Thymus (tissue), 11 donors: ENCODE data around the gene DCST2. TPM values are rescaled to one million over a fixed set of nuclear protein-coding genes. Genes with fewer than 3 reads are reported as not detected.

Experiments
- DNase-seq, 9 donors: peaks; one replicate each; pipeline ENCODE4 v3.0.0-alpha.2; 2013; ENCODE audit warnings: low spot score in 9 of 9, low read depth in 6 of 9, missing footprints in 1 of 9
- H3K27ac ChIP-seq, 2 donors: one replicate each; pipeline ENCODE4 v1.5.1; 2013; ENCODE audit warnings: control low read depth in 1 of 2, low read depth in 1 of 2, low read length in 1 of 2, mild to moderate bottlenecking in 1 of 2, moderate library complexity in 1 of 2
- H3K27me3 ChIP-seq, 2 donors: one replicate each; pipeline ENCODE4 v1.5.1; 2013; ENCODE audit warnings: low read length in 1 of 2; ENCODE audit not compliant: control insufficient read depth in 2 of 2, insufficient read depth in 1 of 2
- H3K36me3 ChIP-seq, 2 donors: one replicate each; pipeline ENCODE4 v1.5.1; 2013; ENCODE audit warnings: low read length in 1 of 2, mild to moderate bottlenecking in 1 of 2, moderate library complexity in 1 of 2; ENCODE audit not compliant: control insufficient read depth in 2 of 2, insufficient read depth in 2 of 2
- H3K4me1 ChIP-seq, 2 donors: one replicate each; pipeline ENCODE4 v1.5.1; 2013; ENCODE audit warnings: low read length in 2 of 2; ENCODE audit not compliant: control insufficient read depth in 2 of 2, insufficient read depth in 2 of 2
- H3K4me3 ChIP-seq, 2 donors: one replicate each; pipeline ENCODE4 v1.5.1; 2013; ENCODE audit warnings: low read length in 2 of 2, control low read depth in 1 of 2, mild to moderate bottlenecking in 1 of 2
- H3K9me3 ChIP-seq, 2 donors: one replicate each; pipeline ENCODE4 v1.5.1; 2013; ENCODE audit warnings: low read length in 1 of 2, mild to moderate bottlenecking in 1 of 2; ENCODE audit not compliant: control insufficient read depth in 2 of 2, insufficient read depth in 1 of 2
- WGBS: extraction: QIAGEN DNeasy Blood & Tissue Kit; methylation state at CpG from one replicate; pipeline ENCODE4 v1.1.7; 2013; 5-methylcytosine and 5-hydroxymethylcytosine counted together
- polyA plus RNA-seq: library from polyadenylated mRNA; stranded (reverse); fragments of 200-250 nt; gene quantifications from one replicate; pipeline ENCODE4 v1.2.3, GENCODE V29; 2013
- total RNA-seq: library from RNA; stranded (reverse); fragments of 120-200 nt; gene quantifications from one replicate; pipeline ENCODE4 v1.2.4, GENCODE V29; 2013
- donor health status: healthy.

DCST2 gene
- total and polyA plus RNA-seq, 2 donors: 0.24 to 7.8 TPM

GRCh38 chr1:155062702-155063411 lies 29.3 kb upstream of the DCST2 start:
- Histone ChIP-seq H3K9me3 (no peaks in the 10 kb centered on the region), H3K4me1 (peaks cover 10 to 35% of the 10 kb centered on the region in 2 donors), H3K36me3 (peaks cover 0 to 6% of the 10 kb centered on the region in 2 donors), H3K4me3 (peak overlapping the region; percentile 56 to 72), H3K27ac (no peak overlapping the region), H3K27me3 (peaks cover 10 to 63% of the 10 kb centered on the region in 2 donors)
- 5% methylated on average over 46 of the region's 46 CpGs for WGBS
- peak in 3 of 9 donors; percentile 60 to 74 (median 65) for DNase-seq

- Histone ChIP-seq H3K4me1 (peaks cover 10 to 35% of the 10 kb centered on the region in 2 donors), H3K27ac (no peak overlapping the region), H3K9me3 (no peaks in the 10 kb centered on the region), H3K4me3 (no peak overlapping the region), H3K36me3 (peaks cover 0 to 8% of the 10 kb centered on the region in 2 donors), H3K27me3 (peaks cover 10 to 69% of the 10 kb centered on the region in 2 donors)
- 76% methylated on average over 29 of the region's 29 CpGs for WGBS
- no peak for DNase-seq
Measured at GRCh38 chr1:155062151-155062686, 28.6 kb upstream of the DCST2 start.

- Histone ChIP-seq H3K27me3 (peaks cover 10 to 73% of the 10 kb centered on the region in 2 donors), H3K9me3 (no peaks in the 10 kb centered on the region), H3K36me3 (peaks cover 0 to 4% of the 10 kb centered on the region in 2 donors), H3K4me1 (peaks cover 10 to 35% of the 10 kb centered on the region in 2 donors), H3K27ac (no peak overlapping the region), H3K4me3 (no peak overlapping the region)
- WGBS: 53% methylated on average over 21 of the region's 21 CpGs
- peak; percentile 71 to 95 (median 86) for DNase-seq
Measured at GRCh38 chr1:155061381-155062150, 28.0 kb upstream of the DCST2 start.

GRCh38 chr1:155060736-155061135 lies 27.2 kb upstream of the DCST2 start:
- Histone ChIP-seq H3K9me3 (no peaks in the 10 kb centered on the region), H3K27ac (no peak overlapping the region), H3K36me3 (peaks cover 0 to 4% of the 10 kb centered on the region in 2 donors), H3K4me3 (no peak overlapping the region), H3K4me1 (peaks cover 10 to 35% of the 10 kb centered on the region in 2 donors), H3K27me3 (peaks cover 10 to 73% of the 10 kb centered on the region in 2 donors)
- WGBS: 96% methylated on average over 8 of the region's 8 CpGs
- DNase-seq: no peak

- Histone ChIP-seq H3K4me3 (no peak overlapping the region), H3K9me3 (no peaks in the 10 kb centered on the region), H3K27ac (no peak overlapping the region), H3K4me1 (peaks cover 0 to 16% of the 10 kb centered on the region in 2 donors), H3K27me3 (peaks cover 7 to 74% of the 10 kb centered on the region in 2 donors), H3K36me3 (peaks cover 0 to 4% of the 10 kb centered on the region in 2 donors)
- WGBS: 97% methylated on average over 13 of the region's 13 CpGs
- no peak for DNase-seq
Measured at GRCh38 chr1:155057788-155058211, 24.2 kb upstream of the DCST2 start.

DNA sequence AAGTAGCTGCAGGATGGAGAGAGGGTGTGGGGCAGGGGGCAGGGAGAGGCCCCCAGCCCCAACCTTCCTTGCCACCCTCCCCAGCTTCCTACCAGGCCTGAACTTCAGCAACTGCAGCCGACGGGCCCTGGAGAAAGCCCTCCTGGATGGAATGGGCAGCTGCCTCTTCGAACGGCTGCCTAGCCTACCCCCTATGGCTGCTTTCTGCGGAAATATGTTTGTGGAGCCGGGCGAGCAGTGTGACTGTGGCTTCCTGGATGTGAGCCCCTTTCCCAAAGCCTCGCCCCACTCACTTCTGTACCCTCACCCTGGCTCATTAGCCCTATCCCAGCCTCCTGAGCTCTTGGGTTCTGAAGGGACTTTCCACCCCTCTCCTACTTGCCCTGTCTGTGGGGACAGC lies 23.5 kb upstream of the DCST2 start:
- 98% methylated on average over 8 of the region's 8 CpGs for WGBS
- Histone ChIP-seq H3K36me3 (peaks cover 0 to 4% of the 10 kb centered on the region in 2 donors), H3K27ac (no peak overlapping the region), H3K27me3 (peaks cover 13 to 74% of the 10 kb centered on the region in 2 donors), H3K9me3 (no peaks in the 10 kb centered on the region), H3K4me3 (no peak overlapping the region), H3K4me1 (peaks cover 0 to 16% of the 10 kb centered on the region in 2 donors)
- DNase-seq: no peak

- Histone ChIP-seq H3K27me3 (peaks cover 29 to 76% of the 10 kb centered on the region in 2 donors), H3K9me3 (peaks cover 0 to 10% of the 10 kb centered on the region in 2 donors), H3K4me1 (peaks cover 16 to 29% of the 10 kb centered on the region in 2 donors), H3K36me3 (peaks cover 0 to 4% of the 10 kb centered on the region in 2 donors), H3K4me3 (no peak overlapping the region), H3K27ac (no peak overlapping the region)
- 96% methylated on average over 7 of the region's 7 CpGs for WGBS
- DNase-seq: no peak
Measured at GRCh38 chr1:155053531-155054105, 20.0 kb upstream of the DCST2 start.

DNA sequence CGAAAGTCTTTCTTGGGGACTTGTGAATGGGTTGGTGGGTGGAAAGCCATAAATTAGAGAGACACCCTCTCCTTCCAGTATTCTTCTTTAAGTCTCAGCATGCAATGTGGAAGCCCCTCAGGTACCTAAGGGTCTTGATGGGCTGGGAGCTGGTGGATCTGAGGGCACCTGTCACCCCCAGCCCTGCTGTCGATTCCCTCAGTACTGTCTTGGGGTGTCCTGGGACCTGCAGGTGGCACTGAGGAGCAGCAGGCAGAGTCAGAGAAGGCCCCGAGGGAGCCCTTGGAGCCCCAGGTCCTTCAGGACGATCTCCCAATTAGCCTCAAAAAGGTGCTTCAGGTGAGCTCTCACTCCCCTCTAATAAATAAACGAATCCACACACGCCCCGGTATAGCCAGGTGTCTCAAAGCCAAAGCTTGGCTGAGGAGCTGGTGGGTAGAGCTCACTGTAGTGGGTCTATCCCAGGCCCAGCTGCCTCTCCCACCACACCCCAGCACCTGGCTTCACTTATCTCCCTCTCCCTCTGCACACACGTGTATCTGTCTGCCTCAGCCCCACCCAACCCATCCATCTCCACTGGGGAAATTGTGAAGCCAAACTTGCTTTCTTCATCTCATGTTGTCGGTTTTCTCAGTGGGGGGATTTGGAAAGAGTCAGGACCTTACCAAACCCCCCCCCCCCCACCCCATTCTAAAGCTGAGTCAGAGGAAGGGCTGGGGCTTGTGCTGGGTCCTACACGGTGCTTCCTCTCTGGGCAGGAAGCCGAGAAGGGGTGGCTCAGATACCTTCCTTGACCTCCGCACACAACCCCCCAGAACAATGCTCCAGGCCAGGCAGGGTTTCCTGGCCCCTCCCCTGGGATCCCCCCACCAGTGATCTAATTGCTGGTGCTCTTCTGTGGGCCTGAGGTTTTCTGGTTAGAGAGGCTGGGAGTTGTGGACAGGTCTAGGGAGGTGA lies 19.1 kb upstream of the DCST2 start:
- WGBS: 32% methylated on average over 12 of the region's 12 CpGs
- peak in 1 of 9 donors; percentile 31 for DNase-seq
- H3K4me1 ChIP-seq: peaks cover 16 to 32% of the 10 kb centered on the region in 2 donors
- peaks cover 0 to 10% of the 10 kb centered on the region in 2 donors for H3K9me3 ChIP-seq
- peaks cover 0 to 4% of the 10 kb centered on the region in 2 donors for H3K36me3 ChIP-seq
- H3K27ac ChIP-seq: no peak overlapping the region
- H3K4me3 ChIP-seq: peak overlapping the region in 1 of 2 donors; percentile 60
- peaks cover 29 to 74% of the 10 kb centered on the region in 2 donors for H3K27me3 ChIP-seq
